SIG-M5 treated with dmso at 0.1 percent for 504 hours (cell line): ENCODE measurements around the gene CXCL16.
"Not testable (repeated sequence)": the region's sequence is repeated elsewhere in the genome, so short reads cannot be mapped to it uniquely, and the experiment has no call there.

Experiments
- DNase-seq: peaks from one replicate; lab custom pipeline; 2025; ENCODE audit not compliant: unreplicated experiment; lab: John Stamatoyannopoulos, UW

CXCL16 gene

GRCh38 chr17:4701116-4701515 is 38.6 kb downstream of the CXCL16 start:
- no peak for DNase-seq

GRCh38 chr17:4699401-4700056 is 40.2 kb downstream of the CXCL16 start:
- not testable (repeated sequence) for DNase-seq

GRCh38 chr17:4696437-4696805 is 43.3 kb downstream of the CXCL16 start:
- no peak for DNase-seq

- DNase-seq, result no peak
Observed at GRCh38 chr17:4693416-4693815, 46.3 kb downstream of the CXCL16 start.

- DNase-seq, result no peak
Observed at GRCh38 chr17:4691686-4692085, 48.0 kb downstream of the CXCL16 start.

GRCh38 chr17:4690745-4691144 is 49.0 kb downstream of the CXCL16 start:
- no peak for DNase-seq

- not testable (repeated sequence) for DNase-seq
Observed at GRCh38 chr17:4689872-4690271, 49.9 kb downstream of the CXCL16 start.

- not testable (repeated sequence) for DNase-seq
Observed at GRCh38 chr17:4683739-4684138, 56.0 kb downstream of the CXCL16 start.
